ENCODE measurements around the gene KIAA0040.

KIAA0040 gene

DNA sequence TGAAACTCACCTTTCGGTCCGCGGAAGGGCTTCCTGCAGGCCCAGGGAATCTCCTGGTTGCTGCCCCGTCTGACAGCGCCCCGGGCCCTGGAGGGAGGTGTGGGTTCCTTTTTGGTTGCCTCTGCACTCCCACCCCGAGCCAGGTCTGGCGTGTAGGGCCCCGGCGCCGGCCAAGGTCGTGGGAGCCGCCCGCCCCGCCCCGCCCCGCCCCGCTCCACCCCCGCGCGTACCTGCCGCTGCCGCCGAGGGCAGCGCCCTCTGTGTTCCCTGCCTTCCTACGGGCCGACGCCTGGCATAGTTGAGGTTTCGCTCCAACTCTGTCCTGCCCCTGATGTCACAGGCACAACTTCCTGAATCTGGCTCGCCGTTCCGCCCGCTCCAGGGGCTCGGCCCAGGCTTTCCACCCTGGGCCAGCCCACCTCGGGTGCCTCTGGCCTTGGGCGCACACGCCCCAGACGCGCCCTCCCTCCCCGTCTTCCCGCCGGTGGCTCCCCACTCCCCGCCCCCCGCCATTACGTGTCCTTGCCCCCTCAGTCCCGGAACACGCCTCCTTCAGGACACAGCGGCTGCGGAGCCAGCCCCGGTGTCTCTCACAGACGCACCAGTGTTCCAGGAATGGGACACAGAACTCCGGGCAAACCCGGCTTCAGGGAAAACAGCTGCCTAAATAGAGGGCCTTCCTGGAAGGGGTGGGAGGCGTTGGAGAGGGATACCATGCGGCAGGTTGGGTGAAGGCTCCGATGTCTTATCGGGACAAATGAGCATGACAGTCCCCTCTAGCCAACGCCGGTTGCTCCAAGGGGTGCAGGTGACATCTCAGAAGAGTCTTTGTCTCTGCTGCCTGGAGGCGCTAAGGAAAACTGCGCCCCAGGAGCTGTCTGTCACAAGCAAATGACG is at the start of gene KIAA0040:
Gene KIAA0040, minus strand, starts transcription at position 147 of the 897 bp plus-strand sequence. CDS start 31,763 bp downstream, outside the sequence.
- DNase-seq: no peak

DNA sequence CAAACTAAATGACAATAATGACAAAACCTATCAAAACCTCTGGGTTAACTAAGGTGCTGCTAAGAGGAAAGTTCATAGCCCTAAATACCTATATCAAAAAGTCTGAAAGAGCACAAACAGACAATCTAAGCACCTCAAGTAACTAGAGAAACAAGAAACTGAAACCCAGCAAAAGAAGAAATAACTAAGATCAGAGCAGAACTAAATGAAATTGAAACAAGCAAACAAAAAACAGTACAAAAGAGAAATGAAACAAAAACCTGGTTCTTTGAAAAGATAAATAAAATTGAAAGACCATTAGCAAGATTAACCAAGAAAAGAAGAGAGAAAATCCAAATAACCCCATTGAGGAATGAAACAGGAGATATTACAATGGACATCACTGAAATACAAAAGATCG is 44.8 kb upstream of the KIAA0040 start:
- DNase-seq: no peak

DNA sequence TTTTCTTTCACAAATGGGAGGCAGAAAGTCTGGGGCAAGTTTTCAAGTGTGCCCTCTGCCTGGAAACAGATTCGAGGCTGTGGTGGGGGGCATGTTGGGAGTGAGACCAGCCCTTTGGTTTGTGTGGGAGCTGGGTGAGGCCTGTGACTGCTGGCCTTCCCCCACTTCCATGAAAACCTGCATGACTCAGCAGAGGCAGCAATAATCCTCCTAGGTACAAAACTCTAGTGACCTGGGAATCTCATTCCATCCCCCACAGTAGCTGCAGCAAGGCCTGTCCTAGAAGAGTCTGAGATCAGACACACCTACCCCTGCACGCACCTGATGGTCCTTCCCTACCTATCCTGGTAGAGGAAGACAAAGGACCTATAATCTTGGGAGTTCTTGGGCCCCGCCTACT is 42.1 kb upstream of the KIAA0040 start:
- DNase-seq: no peak

DNA sequence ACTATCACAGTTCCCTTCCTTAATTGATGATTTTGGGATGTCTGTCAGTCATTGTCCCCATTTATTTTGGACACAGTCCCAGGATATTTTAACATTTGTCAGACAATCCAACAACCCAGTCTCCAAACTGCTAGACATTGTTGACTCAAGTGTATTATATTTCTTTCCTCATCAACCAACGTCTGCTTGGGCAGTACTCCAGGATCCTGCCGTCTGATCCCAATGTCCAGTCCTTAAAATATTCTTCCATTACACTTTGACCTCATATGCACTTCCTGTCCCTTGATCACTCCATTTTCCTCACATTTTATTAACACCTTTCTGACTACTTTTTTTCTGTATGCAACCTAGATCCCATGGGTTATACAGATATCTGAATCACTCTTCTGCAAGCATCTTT is 39.8 kb upstream of the KIAA0040 start:
- no peak for DNase-seq

DNA sequence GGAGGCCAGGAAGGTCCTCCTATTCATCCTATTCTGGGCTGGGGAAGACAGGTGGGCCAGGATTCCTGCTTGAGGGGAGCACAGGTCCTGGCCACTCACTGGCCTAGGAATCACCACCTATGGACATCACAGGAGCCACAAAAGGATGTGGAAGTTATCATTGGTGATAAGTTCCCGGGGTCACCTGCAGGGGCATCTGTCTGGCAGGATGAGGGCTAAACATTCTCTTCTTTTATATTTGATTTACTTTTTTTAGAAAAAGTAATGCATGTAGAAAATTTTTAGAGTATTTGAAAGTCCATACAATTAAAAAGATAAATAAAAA is 33.2 kb upstream of the KIAA0040 start:
- DNase-seq: no peak

DNA sequence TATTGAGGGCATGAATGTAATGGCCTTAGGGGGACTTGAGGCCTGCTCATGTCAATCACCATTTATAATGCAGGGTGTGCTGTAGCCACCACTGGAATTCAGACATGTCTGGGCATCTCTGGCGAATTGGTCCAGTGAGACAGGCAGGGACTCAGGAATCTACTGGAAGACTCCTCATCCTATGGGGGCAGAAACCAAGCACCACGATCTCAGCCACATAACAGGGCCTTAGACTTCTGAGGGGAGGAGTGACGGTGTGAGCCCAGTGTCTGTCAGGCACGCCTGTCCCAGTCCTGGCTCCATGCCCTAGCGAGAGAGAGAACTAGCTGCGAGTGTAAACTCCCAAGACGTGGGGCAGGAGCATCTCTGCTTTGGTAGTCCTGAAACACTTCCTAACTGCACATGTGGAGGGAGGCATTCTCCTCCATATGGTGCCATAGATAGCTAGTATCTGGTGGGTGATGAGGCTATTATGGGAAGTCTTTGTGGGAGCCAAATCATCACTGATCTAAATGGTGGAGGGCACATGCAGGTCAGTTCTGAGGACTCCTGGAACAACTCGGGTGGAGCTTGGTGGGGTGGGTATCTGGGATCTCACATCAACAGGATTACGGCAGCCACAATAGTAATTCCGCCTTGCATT is 29.8 kb upstream of the KIAA0040 start:
- DNase-seq: no peak

DNA sequence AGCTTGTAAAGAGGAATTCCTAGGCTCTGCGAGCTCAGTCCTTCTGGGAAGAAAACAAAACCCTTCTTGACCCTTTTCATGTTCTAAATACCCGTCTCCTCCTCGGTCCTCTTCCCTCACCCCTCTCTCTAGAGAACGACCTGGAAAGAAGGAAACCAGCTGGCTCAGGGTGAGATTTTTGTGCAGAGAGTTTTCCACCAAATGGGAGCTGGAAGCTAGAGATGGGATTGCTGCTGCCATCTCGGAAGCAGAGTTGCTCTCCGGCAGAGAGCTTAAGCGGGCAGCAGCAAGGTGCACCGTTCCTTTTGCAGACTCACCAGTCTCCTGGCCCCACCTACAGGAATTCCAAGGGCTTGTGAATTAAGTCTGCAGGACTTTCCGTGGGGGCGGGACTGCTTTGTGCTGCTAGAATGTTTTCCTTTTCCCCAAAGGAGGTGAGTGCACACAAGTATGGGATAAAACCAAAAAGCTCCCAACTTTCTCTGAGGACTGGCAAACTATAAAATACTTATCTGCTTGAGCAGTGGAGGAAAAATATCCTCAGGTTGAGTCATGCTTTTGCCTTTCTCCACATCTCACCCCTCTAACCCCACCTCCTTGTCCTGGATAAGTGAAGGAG is 29.1 kb upstream of the KIAA0040 start:
- DNase-seq: no peak

DNA sequence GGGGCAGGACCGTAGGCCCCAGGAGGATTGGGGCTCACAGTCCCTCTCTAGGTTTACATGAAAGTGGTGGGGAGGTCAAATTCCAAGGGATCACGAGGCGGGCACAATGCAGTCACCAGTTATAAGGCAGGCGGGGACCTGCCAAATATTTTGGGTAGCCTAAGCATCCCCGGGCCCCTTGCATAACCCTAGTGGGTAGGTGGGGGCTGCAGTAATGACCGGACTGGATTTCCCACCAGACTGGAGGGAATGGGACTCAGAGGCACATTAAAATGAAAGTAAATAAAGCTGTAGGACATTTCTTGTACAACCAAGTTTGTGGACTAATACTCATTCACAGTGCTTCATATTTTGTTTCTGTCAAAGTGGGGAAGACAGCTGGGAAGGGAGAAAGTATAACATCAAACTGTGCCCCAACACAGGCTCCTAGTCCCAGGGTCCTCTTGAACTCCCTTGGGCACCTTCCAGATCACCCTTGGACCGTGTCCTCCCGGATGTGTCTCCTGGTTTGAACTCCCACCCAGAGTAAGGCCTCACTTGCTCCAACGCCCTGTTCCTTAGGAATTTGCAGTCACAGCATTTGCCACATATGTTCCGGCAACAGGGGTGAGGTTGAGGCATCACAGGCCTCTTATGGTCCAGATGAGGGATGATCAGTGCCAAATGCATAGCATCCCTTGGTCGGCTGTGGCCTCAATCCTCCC is 28.4 kb upstream of the KIAA0040 start:
- DNase-seq: no peak

DNA sequence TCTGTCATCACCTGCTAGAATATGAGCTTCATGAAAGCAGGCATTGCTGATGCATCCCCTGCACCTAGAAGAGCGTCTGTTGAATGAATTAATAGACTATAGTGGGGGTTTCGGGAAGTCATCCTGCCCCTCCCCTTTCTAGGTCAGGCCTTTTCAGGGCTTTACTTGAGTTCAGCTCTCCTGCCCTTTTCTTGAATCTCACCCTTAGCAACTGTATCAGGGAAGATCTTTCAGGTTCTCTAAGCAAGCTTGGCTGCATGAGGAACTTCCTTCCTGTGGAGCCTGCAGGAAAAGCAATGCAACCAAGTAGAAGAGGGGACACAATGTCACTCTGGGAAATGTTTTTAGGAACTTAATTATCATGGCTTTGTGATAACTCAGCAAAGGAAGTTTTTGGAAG is 27.2 kb upstream of the KIAA0040 start:
- no peak for DNase-seq

DNA sequence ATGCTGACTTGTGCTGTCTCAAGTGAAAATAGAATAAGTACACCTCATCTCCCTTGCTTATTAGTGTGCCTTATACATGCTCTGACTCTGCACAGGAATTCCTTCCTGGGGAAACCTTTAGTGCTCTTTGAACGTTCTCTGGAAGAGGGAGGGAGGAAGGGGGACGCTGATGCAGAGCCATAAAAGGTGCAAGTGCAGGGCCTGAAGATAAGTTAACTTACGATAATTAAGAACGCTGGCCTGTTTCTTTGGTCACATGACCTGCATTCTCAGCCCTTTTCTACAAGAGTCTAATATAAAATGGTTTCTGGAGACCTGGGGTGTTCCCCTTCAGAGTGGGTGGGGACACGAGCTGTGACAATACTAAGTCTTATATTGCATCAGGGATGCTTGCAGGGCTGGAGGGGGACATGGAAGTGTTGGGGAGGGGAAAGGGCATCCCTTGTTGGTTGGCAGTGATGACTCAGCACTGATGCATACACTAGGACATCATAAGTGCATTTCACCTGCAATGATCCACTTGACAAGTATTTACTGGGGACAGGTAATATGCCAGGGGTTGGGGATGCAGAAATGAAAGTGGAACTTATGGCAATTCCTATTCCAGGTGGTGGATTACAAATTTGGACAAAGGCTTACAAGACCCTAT is 26.3 kb upstream of the KIAA0040 start:
- no peak for DNase-seq

DNA sequence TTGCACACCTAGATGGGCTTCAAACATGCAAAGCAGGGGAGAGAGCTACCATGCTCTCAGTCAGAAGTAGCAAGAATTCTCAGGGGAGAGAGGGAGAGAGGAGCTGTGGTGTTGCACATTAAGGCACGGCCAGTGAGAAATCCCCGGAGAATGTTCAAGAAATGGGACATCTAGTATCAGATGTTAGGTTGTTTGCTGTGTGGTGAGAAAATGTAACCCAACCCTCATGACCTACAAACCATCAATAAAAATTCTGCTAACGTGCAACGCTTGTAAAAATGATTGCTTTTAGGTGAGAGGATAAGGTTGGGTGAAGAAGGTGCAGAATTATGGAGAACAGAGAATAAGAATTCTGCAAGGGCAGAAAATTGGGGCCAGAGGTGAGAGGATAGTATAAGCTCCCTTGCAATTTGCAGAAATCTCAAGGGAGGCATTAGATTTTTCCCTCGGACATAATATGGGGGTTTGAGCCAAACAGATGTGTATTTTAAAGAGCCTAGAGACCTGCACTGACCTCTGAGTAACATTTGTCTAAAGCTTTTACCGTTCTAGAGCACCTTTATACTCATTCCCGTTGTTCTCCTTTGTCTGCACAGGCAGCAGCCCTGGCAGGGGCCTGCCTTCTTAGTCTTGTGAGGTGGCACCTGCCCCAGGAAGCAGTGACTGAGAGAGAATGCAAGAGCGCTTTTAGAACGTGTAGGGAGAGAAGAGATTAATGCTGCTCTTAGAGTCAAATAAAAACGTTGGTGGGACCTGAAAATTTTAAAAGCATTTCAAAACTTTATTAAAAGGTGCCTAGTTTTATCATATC is 25.4 kb upstream of the KIAA0040 start:
- no peak for DNase-seq

DNA sequence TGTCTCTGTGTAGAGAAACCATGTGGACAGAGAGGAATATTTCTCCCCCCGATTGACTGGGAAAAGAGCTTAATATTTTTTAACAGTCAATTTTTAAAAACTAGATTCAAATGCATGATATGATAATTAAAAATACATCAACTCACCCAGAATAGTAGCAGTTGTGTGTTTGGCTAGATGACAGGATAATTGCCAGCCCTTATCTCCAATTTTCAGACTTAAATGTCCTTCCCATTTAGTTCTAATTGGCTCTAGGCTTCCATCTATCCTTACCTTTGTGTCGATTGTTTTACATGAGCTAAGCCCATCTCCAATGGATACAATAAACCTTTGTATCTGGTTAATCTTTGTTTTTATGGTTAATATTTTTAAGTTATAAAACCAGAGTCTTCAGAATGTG is 23.9 kb upstream of the KIAA0040 start:
- DNase-seq: no peak

DNA sequence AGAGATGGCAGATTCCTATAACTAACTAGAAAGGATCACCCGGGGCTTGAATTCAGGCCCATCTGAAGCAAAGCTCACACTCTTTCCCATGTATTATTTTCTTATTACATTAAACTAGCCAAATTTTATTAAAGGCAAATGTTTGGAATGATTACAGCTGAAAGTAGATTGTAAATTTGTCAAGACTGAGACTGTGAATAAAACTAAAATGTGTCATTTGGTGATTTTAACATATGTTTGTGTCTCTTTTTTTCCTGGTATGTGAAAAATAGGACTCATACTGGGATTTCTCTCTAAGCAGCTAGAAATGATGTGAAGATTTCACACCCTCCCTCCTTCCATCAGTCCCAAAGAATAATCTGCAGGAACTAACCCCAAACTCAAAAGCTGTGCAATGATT is 19.1 kb upstream of the KIAA0040 start:
- DNase-seq: no peak

DNA sequence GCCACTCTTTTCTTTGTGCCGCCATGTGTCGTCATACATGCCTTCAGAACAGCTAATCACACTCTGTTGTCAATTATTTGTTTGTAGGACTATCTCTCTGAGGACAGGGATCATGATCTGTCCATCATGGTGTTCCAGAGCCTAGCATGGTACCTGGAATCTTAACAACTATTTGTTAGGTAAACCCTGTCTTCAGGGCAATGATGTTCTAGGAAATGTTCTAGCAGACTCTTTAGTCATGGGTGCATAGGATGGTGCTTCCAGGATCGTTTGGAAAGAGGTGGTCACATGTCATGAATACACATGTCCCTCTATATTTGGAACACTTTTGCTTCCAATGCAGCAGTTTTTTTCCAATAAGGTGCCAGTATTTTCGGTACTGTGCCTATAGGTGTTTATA is 18.2 kb upstream of the KIAA0040 start:
- DNase-seq: no peak

DNA sequence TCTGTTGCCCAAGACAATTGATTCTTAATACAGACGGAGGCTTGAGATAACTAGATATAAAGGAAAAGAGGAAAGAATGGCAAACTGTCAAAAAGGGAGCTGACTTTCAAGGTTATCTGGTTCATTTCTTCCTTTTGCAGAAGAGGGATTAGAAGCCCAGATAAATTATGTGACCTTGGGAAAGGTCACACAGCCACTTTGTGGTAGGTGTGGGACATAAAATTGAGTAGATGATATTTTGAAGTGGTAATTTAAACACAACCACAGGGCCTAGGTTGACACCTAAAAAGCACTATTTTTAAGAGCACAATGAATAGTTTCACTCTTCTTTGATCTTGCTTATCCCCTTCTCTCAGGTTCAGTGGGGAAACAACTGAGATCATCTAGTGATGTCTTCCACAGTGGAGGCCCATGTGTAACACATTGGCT is 16.9 kb upstream of the KIAA0040 start:
- DNase-seq: no peak

DNA sequence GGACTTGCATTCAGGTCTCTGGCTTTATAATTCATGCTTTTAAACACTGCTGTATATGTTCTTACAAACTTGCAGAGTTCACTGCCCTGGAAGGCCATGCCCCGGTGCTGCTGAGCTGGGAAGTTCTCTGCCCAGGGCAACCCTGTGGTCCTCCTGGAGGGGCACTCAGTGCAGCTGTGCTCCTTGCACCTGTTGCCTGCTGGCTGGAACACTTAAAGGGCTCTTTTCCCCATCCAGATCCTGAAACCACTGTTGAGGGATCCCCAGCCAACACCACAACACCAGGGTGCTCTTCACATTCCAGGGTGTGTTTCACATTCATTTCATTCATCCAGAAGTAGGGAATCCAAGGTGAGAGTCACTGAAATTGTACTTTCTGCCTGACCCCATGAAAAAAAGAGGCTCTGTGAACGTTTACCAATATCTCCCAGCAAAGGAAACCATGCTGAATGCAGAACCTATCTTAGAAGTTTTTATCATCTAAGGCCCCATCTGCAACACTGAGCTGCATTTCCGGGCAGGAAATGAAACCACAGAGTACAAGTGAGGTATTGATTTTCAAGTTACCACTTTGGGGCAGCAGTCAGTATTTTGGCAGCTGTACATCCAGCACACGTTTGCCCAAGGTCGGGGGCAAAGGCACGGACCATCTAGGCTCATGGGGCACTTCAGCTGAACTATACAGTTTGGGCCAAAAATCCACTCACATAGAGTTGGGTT is 16.4 kb upstream of the KIAA0040 start:
- DNase-seq: no peak

DNA sequence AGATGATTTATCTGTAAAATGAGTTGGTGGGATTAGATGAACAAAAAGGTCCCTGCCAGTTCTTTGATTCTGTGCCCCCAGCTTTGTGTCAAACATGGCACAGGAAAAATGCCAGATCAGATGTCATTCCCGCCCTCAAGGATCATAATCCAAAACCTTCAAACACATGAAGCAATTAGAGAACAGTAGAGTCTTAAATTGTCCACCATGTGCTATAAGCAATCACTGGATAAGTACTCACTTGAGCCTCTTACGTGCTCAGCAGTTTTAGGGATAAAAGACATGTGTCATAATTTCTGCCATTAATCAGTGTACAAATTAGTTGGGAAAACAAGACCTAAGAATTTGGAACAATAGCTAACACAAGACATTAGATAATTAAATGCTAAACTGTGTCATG is 15.4 kb upstream of the KIAA0040 start:
- no peak for DNase-seq

DNA sequence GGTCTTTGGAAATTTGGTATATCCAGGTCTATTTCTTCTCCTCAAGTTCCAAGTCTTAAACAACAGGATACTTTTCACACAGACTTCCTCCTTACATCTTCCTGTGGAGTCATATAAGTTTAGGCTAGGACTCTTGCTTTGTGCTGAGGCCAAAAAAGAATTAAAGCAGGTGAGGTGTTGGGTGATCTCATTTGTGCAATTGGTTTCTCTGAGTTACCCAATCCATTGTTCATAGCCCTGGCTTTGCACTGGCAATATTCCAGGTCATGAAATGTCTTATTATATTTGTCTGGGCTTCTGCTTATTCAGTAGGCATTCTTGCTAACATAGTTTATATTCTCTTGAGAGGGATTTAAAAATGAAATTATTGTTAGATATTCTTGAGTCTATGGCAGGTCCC is 14.1 kb upstream of the KIAA0040 start:
- no peak for DNase-seq

DNA sequence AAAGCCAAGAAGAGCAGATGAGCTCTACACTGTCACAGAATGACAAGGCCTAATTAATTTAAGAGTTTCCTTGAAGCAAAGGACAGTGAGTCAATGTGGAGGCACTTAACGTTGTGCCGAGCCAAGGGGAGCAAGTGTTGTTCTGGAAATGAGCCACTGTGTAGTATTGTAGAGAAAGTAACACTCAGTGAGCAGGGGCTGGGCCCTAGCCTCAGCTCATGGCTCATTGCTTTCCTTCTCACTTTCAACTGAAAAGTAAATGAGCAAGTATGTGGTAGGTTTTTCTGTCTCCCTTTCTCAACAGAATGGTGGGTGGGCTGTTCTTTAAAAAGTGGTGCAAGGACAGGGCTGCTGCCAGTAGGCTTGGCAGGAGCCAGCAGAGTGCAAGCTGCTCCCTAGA is 11.8 kb upstream of the KIAA0040 start:
- no peak for DNase-seq

DNA sequence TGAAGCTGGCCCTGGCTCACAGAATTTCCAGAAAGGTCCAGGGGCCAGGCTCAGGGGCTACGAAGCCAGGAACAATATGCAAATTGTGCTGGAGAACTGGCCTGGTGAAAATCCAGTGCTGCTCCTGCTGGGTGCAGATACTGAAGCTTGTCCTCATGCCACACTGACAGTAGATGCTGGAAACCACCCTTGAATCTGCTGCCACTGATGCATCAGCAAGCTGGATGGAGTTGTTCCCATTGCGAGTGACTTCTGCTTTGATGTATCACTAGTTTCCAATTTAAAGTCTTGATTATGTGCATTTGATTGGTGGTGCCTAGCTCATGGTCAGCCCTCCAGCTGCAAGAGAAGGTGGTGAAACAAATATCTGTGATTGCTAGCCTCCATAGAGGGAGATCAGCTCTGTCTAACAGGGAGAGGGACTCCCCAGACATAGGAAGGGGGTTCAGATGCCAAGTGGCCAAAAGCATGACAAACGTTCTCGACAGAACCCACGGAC is 11.0 kb upstream of the KIAA0040 start:
- DNase-seq: no peak
